C4-2B (cell line): ENCODE results near the gene MAP6.

Source experiments
- CTCF ChIP-seq: fragments of 450-650 bp; conservative IDR thresholded peaks from 2 replicates; pipeline ENCODE4 v1.5.1; 2017; ENCODE audit warnings: mild to moderate bottlenecking
- ZFX ChIP-seq: fragments of 450-650 bp; IDR thresholded peaks from 2 replicates; pipeline ENCODE4 v1.6.1; 2017

GRCh38 chr11:75589051-75589450, 79.8 kb downstream of the MAP6 start:
- TF ChIP-seq CTCF (no peak), ZFX (no peak)
